OCI-LY7 (cell line): ENCODE data around the gene RNU6-7. TPM values are rescaled to one million over a fixed set of nuclear protein-coding genes. Genes with fewer than 3 reads are reported as not detected.

Experiments used
- BruUV-seq: library from RNA; stranded (reverse); fragments of 400-500 nt; replicated peaks from 2 replicates; lab custom pipeline; 2021; lab: Mats Ljungman, UMichigan
- CTCF ChIA-PET: fragments of 300-600 bp; sonication (Branson Sonifier 250); formaldehyde crosslinking; loops from one replicate; lab custom pipeline; 2022; ENCODE audit warnings: antibody characterized with exemption; ENCODE audit not compliant: unreplicated experiment; lab: Charles Lee
- POLR2A ChIA-PET: fragments of 300-600 bp; sonication (Branson Sonifier 250); formaldehyde crosslinking; loops from one replicate; lab custom pipeline; 2022; ENCODE audit warnings: antibody characterized with exemption; lab: Charles Lee
- DNase-seq: peaks from one replicate; pipeline ENCODE4 v3.0.0-alpha.2; 2015; ENCODE audit warnings: low spot score
- H2AFZ ChIP-seq: fragments of 200-600 bp; sonication (generic), shearing (Covaris generic); 2 replicates; pipeline ENCODE4 v1.6.1; 2014; ENCODE audit warnings: mild to moderate bottlenecking, antibody characterized with exemption, low read length, moderate library complexity
- H3K27ac ChIP-seq: fragments of 200-600 bp; sonication (generic); 2 replicates; pipeline ENCODE4 v1.5.1; 2014; ENCODE audit warnings: mixed run types, low read depth, mild to moderate bottlenecking, moderate library complexity, low read length, inconsistent platforms; ENCODE audit not compliant: poor library complexity, severe bottlenecking
- H3K36me3 ChIP-seq: fragments of 200-600 bp; sonication (generic); 2 replicates; pipeline ENCODE4 v1.6.1; 2014; ENCODE audit warnings: mild to moderate bottlenecking, antibody characterized with exemption, low read length, moderate library complexity, mixed read lengths; ENCODE audit not compliant: insufficient read depth
- H3K4me1 ChIP-seq: fragments of 200-600 bp; sonication (generic); 2 replicates; pipeline ENCODE4 v1.5.1; 2014; ENCODE audit warnings: mild to moderate bottlenecking, low read length; ENCODE audit not compliant: insufficient read depth, poor library complexity, severe bottlenecking
- H3K4me2 ChIP-seq: fragments of 200-600 bp; sonication (generic); 2 replicates; pipeline ENCODE4 v1.6.1; 2014; ENCODE audit warnings: mild to moderate bottlenecking, low read length
- H3K4me3 ChIP-seq: fragments of 200-600 bp; sonication (generic); 2 replicates; pipeline ENCODE4 v1.5.1; 2014; ENCODE audit warnings: mild to moderate bottlenecking, low read depth, low read length; ENCODE audit not compliant: poor library complexity, severe bottlenecking
- H3K79me2 ChIP-seq: fragments of 200-600 bp; sonication (generic); 2 replicates; pipeline ENCODE4 v1.6.1; 2016; ENCODE audit warnings: low read depth, mild to moderate bottlenecking, low read length, moderate library complexity, mixed read lengths; ENCODE audit not compliant: insufficient read depth
- H3K9me2 ChIP-seq: fragments of 200-600 bp; sonication (generic); 2 replicates; pipeline ENCODE4 v1.6.1; 2016; ENCODE audit warnings: mild to moderate bottlenecking, low read length, mixed read lengths; ENCODE audit not compliant: insufficient read depth
- H3K9me3 ChIP-seq: fragments of 200-600 bp; sonication (generic); 2 replicates; pipeline ENCODE4 v1.6.1; 2014; ENCODE audit warnings: mild to moderate bottlenecking, mixed run types, low read length, mixed read lengths
- H4K20me1 ChIP-seq: fragments of 200-600 bp; sonication (generic); 2 replicates; pipeline ENCODE4 v1.6.1; 2014; ENCODE audit warnings: mild to moderate bottlenecking, antibody characterized with exemption, low read length, moderate library complexity, mixed read lengths; ENCODE audit not compliant: insufficient read depth
- CTCF ChIP-seq: fragments of 200-600 bp; sonication (generic); conservative IDR thresholded peaks from 2 replicates; pipeline ENCODE4 v1.5.1; 2014; ENCODE audit warnings: mild to moderate bottlenecking, antibody characterized with exemption, low read length, moderate library complexity, mixed read lengths
- EZH2phosphoT487 ChIP-seq: fragments of 200-600 bp; sonication (generic); IDR thresholded peaks from 2 replicates; pipeline ENCODE4 v1.6.1; 2018; ENCODE audit warnings: low read depth, borderline replicate concordance, mild to moderate bottlenecking, mixed run types, antibody characterized with exemption, low read length, moderate library complexity, mixed read lengths
- intact Hi-C: fragments of 100-400 bp; cut with micrococcal nuclease; formaldehyde crosslinking; loops from one replicate; pipeline ENCODE4 v1.10.0; 2022; ENCODE audit not compliant: unreplicated experiment
- total RNA-seq, 2 experiments: library from RNA; depleted of rRNA in 1 of 2; stranded (reverse); fragments of >200 nt in 1 of 2; shearing (Covaris generic) in 1 of 2; gene quantifications; 2 replicates each; pipeline ENCODE4 v1.2.3, GENCODE V29; 2014 to 2022

Gene RNU6-7
- total RNA-seq, 2 experiments from 2014 or later: not detected

GRCh38 chr14:32171469-32171868 is 30.4 kb upstream of the RNU6-7 start:
- Histone ChIP-seq H3K9me2 (no peaks in the 10 kb centered on the region), H3K4me1 (peaks cover under 1% of the 10 kb centered on the region), H2AFZ (no peak overlapping the region), H3K79me2 (no peaks in the 10 kb centered on the region), H3K4me3 (no peak overlapping the region), H3K27ac (no peak overlapping the region), H3K36me3 (no peaks in the 10 kb centered on the region), H3K9me3 (no peaks in the 10 kb centered on the region), H3K4me2 (no peak overlapping the region), H4K20me1 (no peaks in the 10 kb centered on the region)
- intact Hi-C loops: no loop called here
- DNase-seq: no peak
- TF ChIP-seq CTCF (no peak), EZH2phosphoT487 (no peak)
- CTCF ChIA-PET: no interaction called here
- POLR2A ChIA-PET: no interaction called here
- no TSS peak for BruUV-seq

GRCh38 chr14:32183151-32184058 is 18.4 kb upstream of the RNU6-7 start:
- no peaks in the 10 kb centered on the region for H3K36me3 ChIP-seq
- no peak overlapping the region for H3K4me3 ChIP-seq
- peaks cover 21% of the 10 kb centered on the region for H3K4me1 ChIP-seq
- H3K27ac ChIP-seq: no peak overlapping the region
- BruUV-seq: no TSS peak
- no peak overlapping the region for H2AFZ ChIP-seq
- H4K20me1 ChIP-seq: no peaks in the 10 kb centered on the region
- DNase-seq: no peak
- no peak overlapping the region for H3K4me2 ChIP-seq
- H3K79me2 ChIP-seq: no peaks in the 10 kb centered on the region
- POLR2A ChIA-PET: interaction anchor here (0.7 to 0.8 kb wide), 3 partner anchors 21 to 972 kb away, joined by 3 read pairs; no protein-coding TSS in a partner anchor
- no peaks in the 10 kb centered on the region for H3K9me2 ChIP-seq
- intact Hi-C loops: no loop called here
- TF ChIP-seq CTCF (no peak), EZH2phosphoT487 (no peak)
- CTCF ChIA-PET: no interaction called here
- H3K9me3 ChIP-seq: peaks cover 20% of the 10 kb centered on the region; the same call in 1 of the 2 replicates

- DNase-seq: no peak
- Histone ChIP-seq H4K20me1 (no peaks in the 10 kb centered on the region), H3K27ac (no peak overlapping the region), H3K4me3 (no peak overlapping the region), H3K4me2 (no peak overlapping the region), H3K79me2 (no peaks in the 10 kb centered on the region), H2AFZ (no peak overlapping the region), H3K9me3 (peaks cover 14% of the 10 kb centered on the region; the same call in 1 of the 2 replicates), H3K36me3 (no peaks in the 10 kb centered on the region), H3K9me2 (no peaks in the 10 kb centered on the region), H3K4me1 (peaks cover 38% of the 10 kb centered on the region)
- TF ChIP-seq CTCF: no peak
- no peak for TF ChIP-seq EZH2phosphoT487
- intact Hi-C loops: no loop called here
- ChIA-PET POLR2A (interaction anchor here (1.1 kb wide), 1 partner anchor 104 kb away, joined by 3 read pairs; no protein-coding TSS in a partner anchor), CTCF (no interaction called here)
- BruUV-seq: no TSS peak
These were observed 16.7 kb upstream of the RNU6-7 start for GRCh38 chr14:32185097-32185496.
